CMK (cell line): ENCODE results near the gene PEPD.

ENCODE experiments used
- DNase-seq: peaks from one replicate; pipeline ENCODE4 v3.0.0-alpha.2; 2010; ENCODE audit warnings: low read depth

The PEPD gene

GRCh38 chr19:33511346-33511745 is 10.2 kb downstream of the PEPD start:
- DNase-seq: no peak

DNA sequence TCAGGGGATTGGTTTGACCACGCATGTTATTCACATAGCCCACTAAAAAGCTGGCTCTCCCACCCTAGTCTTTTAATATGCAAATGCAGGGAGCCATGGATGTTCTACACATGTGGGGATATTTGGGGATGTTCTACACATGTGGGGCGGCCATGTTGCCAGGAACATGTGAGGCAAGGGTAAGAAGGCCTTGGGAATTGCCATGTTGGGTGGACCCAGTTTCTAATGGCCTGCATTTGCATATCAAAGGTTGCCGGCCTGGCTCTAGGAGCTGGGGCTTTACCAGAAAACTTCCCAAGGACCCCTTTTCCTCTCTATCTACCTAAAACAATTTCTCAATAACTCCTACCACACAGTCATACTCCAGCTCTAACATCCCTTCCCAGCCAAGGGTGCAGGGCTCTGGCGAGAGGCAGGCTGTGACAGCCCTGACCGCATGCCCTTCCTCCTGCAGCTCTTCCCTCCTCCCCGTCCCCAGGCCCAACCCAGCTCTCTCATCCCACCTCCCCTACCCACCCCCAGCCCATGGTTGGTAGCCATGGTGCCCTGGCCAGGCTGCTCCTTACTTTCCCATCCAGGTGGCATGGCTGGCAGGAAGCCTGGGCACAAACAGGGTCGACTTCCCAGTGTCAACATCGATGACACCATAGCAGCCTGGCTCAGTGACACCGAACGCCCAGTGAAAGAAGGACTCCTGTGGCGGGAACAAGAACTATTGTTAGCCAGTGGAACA is 11.0 kb downstream of the PEPD start:
- DNase-seq: no peak

GRCh38 chr19:33509774-33510173 is 11.8 kb downstream of the PEPD start:
- DNase-seq: no peak

- no peak for DNase-seq
Observed at GRCh38 chr19:33508941-33509614, 12.5 kb downstream of the PEPD start.

- DNase-seq: no peak
Observed at GRCh38 chr19:33508431-33508830, 13.2 kb downstream of the PEPD start.

DNA sequence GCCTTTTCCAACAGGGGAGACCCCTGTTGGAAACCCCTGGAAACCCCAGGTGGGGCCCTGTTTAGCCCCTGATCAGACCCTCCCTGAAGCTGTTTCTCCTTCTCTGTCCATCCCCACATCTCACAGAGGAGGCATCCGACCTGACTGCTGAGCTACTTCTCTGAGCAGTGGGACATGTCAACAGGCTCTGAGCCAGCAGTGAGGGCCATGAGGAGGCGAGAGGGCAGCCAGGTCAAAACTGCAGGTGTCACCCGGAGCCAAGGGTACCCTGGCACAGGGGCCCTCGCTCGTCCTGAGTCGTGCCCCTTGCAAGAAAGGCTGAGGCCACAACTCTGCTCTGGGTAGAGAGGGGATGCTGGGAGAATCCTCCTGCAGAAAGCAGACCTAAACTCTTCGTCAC is 13.6 kb downstream of the PEPD start:
- no peak for DNase-seq

GRCh38 chr19:33507021-33507956 is 14.3 kb downstream of the PEPD start:
- no peak for DNase-seq

DNA sequence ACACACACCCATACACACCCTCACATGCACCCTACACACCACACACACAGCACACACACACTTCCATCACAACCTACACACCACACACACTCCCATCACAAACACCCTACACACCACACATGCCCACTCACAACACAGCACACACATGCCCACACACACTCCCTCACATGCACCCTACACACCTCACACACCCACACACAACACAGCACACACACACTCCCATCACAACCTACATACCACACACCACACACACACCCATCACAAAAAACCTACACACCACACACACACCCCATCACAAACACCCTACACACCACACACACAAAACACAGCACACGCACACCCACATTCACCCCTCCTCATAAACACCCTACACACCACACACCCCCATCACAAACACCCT is 15.1 kb downstream of the PEPD start:
- DNase-seq: no peak

DNA sequence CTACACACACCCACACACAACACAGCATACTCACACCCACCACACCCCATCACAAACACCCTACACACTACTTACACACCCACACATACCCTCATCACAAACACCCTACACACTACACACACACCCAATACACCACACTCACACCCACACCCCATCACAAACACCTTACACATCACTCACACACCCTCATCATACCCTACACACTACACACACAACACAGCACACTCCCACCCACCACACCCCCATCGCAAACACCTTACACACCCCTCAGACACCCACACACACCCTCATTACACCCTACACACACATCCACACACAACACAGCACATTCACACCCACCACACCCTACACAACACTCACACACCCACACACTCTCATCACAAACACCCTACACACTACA is 15.8 kb downstream of the PEPD start:
- no peak for DNase-seq

GRCh38 chr19:33505148-33505547 is 16.4 kb downstream of the PEPD start:
- DNase-seq: no peak

GRCh38 chr19:33504058-33504444 is 17.5 kb downstream of the PEPD start:
- DNase-seq: no peak

DNA sequence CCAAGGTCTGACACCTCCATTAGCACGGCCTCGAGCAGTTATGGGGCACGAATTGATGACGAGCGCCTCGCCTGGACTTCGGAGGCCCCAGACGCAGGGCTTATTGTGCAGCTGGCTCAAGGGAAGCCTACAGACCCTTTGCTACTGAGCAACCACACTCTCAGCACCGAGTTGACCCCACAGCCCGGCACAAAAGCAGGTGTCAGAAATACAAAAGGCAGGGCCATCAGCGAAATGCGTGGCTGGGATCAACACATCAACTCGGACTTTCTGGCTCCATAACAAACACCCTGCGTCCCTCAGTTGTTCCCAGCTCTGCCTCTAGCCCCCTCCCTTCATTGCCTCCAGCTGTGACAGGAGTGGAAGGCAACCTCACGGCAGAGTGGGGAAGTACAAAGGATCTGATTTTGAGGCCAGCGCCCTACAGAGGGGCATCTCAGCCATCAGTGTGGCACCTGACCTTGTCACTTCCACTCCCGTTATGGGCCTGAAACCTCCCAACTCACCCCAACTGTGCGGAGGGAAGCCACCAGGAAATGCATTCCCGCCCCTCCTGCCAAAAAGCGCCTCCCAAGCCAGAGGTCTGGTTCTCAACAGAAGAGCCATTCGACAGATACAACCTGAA is 18.0 kb downstream of the PEPD start:
- no peak for DNase-seq

GRCh38 chr19:33503030-33503429 is 18.6 kb downstream of the PEPD start:
- DNase-seq: no peak

- DNase-seq: no peak
Observed at GRCh38 chr19:33502521-33502920, 19.1 kb downstream of the PEPD start.

DNA sequence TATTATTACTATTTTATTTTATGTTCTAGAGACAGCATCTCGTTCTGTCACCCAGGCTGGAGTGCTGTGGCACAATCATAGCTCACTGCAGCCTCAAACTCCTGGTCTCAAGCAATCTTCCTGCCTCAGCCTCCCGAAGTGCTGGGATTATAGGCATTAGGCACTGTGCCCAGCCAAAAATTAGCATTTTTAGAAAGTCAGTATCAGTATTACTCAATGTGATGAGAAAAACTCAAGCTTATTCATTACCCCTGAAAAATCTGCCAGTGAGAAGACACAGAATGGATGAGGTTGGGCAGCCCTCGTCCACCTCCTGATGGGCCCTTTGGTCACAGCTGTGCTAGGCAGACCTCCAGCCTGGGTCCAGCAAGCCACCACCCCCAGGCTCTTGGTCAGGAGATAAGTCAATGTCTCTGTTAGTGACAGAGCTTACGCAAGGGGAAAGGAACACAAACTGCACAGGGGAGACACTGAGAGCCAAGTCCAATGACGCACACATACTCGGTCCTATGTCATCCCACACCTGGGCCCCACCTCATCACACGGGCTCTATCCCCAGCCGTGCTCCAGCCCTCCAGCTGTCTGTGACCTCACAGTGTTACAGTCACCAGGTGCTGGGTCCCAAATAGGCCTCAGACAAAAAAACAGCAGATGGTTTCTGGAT is 19.8 kb downstream of the PEPD start:
- DNase-seq: no peak

GRCh38 chr19:33500991-33501390 is 20.6 kb downstream of the PEPD start:
- no peak for DNase-seq

GRCh38 chr19:33500586-33500985 is 21.0 kb downstream of the PEPD start:
- no peak for DNase-seq

DNA sequence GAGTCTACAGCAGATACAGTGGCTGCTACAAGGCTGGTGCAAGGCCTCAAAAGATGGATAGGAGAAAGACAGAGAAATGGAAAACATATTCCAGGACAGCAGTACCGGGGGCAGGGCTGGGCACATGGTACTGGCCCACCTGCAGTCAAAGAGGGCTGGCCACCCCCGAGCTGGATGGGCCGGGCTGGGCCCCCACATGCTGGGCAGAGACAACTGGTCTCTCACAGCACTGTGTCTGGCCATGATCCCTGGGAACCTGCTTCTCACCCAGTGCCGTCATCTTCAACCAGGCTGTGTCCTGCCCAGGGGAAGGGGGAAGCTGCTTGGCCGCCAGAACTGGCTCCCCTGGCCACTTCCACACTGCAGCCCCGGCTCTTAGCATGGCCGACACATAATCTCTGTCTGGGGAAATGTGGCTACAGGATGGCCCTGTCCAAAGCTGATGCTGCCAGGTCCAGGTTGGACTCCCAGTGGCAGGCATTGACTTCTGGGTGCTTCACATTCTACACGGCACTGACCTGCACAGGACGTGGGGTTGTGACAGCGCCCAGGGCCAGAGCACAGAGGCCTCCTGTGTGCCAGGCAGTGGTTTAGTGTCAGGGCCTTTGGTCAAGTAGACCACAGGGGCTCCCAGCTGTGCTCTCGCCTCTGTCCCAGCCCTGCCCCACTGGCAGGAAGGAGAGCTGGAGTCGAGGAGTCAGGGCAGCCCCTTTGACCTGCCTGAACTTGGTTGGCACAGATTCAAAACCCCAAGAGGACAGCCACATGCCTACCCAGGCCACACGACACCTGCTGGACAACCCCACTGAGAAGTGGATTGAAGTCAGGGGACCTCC is 21.7 kb downstream of the PEPD start:
- DNase-seq: no peak

DNA sequence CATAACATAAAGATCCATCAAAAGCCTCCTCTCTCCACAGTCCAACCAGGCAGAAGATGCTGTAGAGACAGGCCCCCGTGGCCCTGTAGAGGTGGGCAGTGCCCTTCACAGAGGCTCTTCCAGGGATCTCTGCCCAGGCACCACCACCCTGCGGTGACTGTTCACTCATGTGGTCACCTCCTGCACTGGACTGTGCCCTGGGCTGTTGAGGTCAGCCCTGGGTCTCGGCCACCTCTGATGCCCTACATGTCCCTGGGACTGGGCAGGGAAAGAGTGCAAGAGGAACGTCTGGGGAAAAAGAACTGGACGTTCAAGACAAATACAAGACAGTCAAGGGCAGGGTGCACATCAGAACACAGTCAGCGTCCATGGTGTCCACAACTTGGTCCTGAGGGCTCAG is 22.3 kb downstream of the PEPD start:
- no peak for DNase-seq

DNA sequence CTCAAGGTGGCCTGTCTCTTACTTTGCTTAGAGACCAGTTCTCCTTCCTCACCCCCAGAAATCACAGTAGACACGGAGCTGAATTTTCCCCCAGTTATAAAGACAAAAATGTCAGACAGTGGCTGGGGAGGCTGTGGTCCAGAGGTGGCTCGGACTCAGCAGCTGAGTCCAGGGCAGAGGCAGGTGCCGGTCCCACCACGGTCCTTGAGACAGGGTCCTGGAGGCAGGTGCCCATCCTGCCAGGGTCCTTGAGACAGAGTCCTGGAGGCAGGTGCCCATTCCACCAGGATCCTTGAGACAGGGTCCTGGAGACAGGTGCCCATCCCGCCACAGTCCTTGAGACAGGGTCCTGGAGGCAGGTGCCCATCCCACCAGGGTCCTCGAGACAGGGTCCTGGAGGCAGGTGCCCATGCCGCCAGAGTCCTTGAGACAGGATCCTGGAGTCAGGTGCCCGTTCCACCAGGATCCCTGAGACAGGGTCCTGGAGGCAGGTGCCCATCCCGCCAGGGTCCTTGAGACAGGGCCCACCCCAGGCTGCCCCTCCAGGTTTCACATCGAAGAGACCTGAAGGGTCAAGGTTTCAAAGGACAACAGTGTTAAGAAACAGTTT is 23.1 kb downstream of the PEPD start:
- DNase-seq: no peak
